ENCODE results near the gene PITPNC1.
"Not testable (repeated sequence)": the region's sequence is repeated elsewhere in the genome, so short reads cannot be mapped to it uniquely, and the experiment has no call there.

PITPNC1 gene

DNA sequence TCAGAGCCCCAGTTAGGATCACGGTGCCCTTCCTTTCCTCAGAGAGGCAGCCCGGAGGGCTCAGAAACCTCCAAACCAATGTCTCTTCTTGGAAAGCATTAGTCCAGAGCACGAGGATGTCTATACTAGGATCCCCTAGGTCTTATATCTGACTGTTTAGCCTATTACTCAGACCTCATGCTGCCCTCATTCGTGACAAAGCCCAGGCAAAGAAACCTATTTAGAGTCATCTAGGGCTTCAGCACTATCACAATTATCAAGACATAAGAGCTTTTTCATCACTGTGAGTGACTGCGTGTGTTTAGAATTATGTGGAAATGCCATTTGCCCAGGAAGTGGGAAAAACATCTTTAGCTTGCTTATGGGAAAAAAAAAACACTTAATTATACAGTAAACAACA is 180.8 kb downstream of the PITPNC1 start:
- FAIRE-seq, result no peak

DNA sequence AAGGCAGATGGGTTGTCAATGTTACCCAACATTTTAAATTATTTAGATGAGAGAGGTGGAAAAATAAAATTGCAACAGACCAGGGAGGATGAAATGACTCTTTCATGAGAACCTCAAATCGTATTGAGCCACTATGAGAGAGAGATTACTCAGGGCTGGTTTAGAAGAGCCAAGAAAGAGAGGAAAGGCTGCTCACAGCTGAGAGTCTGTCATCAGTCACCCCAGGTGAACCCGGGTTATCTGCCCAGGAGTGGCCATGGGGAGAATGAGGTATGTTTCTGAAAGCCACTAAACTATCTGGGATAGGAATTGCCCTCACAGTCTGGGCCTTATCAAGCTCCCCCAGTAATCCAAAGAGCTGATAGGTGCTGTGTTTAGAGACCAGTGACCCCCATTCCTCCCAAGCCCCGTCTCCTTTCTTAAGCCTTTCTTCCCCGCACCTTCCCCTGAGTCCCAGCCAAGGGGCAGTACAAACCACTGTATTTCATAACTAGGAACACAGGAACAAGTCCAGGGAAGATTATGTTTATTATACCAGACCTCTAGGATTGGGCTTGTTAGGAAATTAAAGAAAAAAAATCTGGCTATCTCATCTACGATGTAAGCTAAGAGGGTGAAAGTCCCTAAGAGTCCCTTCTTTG is 181.8 kb downstream of the PITPNC1 start:
- no peak for FAIRE-seq

DNA sequence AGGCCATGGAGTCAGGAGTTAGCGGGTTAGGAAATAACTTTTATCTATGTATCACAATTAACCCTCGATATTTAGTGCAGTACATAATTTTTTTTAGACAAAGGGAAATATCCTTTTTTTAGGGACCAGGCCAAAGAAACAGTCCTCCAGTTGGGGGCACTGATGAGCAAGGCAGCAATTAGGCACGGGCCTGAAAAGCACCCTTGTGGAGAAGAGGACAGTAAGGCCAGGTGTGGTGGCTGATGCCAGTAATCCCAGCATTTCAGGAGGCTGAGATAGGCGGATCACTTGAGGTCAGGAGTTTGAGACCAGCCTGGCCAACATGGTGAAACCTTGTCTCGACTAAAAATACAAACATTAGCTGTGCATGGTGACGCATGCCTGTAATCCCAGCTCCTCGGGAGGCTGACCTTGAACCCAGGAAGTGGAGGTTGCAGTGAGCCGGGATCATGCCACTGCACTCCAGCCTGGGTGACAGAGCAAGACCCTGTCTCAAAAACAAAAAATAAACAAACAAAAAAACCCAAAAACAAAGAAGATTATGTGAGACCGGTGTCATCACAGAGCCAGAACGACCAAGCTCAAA is 182.4 kb downstream of the PITPNC1 start:
- FAIRE-seq, result no peak

DNA sequence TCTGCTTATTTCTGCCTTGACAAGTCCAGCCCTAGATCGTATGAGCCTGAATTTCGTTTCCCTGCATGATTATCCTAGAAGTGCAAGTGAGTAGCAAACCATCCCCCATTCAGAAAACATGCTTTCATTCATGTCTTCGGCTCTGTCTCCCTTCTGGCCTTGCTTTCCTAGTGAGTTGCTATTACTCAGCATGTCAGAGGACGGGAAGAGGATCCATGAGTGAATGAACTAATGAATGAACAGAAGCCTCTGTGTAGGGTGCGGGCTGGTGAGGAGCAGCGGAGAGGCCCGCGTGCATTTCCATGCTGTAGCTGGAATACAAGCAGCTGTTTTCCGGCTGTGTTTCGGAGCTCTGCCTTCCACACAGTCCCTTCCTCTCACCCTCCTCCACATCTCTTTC is 184.9 kb downstream of the PITPNC1 start:
- no peak for FAIRE-seq

DNA sequence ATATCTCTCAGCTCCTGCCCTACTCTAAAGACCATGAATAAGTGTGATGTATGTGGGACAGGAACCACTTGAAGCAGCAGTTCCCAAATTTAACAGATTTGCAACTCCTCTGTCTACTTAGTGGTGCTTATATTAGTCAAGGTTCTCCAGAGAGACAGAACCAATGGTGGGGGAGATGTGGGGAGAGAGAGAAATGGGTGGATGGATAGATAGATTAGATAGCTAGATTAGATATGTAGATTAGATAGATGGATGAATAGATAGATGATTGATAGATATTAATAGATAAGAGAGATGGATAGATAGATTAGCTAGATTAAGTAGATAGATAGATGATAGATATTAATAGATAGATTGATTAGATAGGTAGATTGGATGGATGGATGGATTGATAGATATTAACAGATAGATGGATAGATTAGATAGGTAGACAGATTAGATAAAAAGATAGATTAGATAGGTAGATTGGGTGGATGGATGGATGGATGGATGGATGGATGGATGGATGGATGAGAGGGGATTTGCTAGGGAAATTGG is 186.7 kb downstream of the PITPNC1 start:
- no peak for FAIRE-seq

DNA sequence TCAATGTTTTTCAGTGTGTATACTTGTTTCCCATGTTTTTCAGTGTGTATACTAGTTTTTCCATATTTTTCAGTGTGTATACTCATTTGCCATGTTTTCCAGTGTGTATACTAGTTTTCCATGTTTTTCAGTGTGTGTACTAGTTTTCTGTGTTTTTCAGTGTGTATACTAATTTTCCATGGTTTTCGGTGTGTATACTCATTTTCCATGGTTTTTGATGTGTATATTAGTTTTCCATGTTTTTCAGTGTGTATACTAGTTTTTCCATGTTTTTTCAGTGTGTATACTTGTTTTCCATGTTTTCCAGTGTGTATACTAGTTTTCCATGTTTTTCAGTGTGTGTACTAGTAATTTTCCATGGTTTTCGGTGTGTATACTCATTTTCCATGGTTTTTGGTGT is 188.0 kb downstream of the PITPNC1 start:
- FAIRE-seq, result no peak

DNA sequence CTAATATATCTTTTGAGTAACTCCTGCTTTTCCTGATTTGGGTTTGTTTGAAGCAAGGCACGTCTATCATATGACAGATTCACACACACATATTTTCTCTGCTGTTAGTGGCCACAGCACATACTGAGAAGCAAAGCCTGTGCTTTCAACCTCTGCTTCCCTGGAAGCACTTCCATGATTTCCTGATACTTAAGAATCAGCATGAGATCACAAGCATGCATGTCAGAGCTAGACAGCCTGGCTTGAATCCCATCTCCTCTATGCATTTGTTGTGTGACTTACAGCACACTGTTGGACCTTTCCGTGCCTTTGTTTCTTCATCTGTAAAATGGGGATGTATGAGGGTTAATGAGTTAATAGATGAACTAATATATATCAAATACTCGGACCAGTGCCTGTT is 189.6 kb downstream of the PITPNC1 start:
- no peak for FAIRE-seq

DNA sequence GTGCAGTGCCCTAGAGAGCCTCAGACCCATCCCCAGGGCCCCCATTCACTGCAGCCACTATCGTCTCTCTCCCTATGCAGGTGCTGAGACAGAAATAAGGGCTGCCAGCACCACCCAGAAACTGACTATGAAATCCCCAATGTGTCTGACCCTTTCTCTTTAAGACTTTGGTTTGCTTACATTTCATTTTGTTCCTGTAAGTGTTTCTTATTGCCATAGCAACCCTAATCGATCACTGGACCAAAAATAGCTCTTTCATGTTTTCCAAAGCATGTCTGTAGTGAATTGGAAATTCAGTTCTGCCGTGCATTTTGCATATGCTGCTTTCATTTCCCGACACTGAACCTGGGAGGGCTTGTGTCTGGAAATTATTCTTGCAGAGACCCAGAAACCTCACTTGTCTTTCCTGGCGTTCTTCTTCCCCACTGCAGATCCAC is 192.0 kb downstream of the PITPNC1 start:
- FAIRE-seq, result no peak

DNA sequence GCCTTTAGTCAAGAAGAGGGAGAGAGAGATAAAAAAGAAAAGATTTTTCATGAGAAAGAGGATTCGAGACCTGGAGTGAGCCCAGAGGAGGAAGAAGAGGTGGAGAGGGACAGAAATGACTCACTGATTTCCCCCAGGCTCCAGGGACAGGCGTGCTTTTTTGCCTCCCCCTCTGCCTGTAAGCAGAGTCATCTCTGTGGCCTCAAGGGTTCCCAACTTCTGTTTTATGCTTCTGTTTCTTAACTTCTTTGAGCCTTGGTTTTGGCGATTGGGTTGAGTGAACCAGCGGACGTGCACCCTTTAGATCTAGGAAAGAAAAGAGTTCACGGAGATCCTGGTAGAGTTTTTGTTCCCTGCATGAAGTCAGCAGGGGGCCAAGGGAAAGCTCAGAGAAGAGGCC is 192.8 kb downstream of the PITPNC1 start:
- FAIRE-seq, result no peak

DNA sequence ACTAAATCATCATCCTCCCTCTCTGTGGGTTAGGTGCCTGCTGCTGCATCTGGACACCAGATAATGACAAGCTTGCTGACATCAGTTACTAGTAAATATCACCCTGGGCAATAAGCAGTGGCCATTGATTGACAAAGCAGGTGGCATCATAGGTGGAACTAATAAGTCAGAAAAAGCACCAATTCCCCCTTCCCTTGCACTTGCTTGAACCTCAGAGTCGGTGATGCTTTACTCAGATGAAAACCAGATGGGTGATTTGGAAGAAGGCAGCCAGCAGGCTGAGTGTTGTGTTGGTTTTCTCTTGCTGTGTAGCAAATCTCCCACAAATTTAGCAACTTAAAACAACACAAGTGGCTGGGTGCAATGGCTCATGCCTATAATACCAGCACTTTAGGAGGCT is 193.7 kb downstream of the PITPNC1 start:
- FAIRE-seq, result no peak

DNA sequence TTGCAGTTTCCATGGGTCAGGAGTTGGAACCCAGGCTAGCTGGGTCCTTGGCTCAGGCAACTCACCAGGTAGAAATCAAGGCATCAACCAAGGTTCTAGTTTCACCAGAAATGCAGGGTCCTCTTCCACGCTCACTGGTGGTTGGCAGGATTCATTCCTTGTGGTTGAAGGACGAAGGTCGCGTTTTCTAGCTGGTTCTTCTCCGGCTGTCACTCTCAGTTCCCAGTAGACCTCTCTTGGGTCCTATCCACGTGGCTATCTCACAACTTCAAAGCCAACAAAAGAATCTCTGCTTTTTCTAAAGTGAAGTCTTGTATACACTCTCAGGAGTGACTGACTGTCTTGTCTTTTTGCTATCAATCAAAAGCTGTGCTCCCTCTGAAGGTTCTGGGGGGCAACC is 194.4 kb downstream of the PITPNC1 start:
- FAIRE-seq, result no peak

DNA sequence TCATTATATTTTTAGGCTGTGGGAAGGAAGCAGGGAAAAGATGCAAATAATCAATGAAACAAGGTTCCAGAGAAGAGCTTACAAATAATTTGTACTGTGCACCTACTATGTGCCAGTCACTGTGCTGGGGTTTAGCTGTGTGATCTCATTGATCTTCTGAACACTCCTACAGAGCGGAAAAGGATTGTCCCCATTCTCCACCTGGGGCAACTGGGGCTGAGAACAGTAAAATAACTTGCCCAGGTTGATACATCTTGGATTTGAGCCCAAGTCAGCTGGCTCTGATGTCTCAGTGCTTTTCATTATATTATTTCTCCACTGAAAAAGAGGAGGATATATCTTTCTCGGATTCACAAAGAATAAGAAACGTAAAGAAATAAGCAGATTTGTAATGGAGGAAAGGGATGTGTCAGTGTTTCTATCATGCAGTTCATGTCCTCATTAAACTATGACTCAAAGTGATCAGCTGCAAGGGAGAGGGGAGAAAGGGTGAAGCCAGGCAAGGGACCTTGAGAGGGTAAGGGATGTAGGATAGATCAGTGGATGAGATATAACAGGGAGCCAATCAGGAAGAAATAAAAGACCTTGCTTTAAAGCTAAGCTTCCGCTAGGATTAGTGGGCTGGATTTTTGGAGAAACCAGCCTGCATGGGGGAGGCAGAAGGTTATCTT is 197.0 kb downstream of the PITPNC1 start:
- no peak for FAIRE-seq

DNA sequence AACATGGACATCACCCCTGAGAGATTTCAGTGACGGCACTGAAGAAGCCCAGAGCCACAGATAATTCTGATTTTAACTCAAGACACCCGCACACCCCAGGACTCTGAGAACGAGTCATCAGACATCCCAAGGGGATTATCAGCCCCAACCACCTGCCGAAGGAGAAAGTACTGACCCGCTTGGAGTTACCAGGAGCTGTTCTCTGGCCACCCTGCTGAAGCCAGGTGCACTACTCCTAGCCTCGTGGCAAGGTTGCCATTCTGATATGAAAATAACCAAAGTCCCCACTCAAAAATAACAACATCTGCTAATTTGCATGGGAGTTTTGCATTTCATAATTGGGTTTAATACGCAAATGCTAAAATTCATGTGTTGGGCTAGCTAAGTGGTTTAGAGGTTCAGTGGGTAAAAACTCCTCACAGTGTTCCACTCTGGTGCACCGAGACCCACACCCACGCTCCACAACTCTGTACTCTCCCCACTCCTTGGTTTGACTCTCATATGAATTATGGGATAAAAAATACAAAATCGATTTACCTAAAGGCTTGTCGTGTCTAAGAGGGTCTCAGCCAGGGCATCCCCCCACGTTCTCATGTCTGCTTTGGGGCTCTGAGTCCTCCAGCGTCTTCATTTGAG is 197.7 kb downstream of the PITPNC1 start:
- no peak for FAIRE-seq

DNA sequence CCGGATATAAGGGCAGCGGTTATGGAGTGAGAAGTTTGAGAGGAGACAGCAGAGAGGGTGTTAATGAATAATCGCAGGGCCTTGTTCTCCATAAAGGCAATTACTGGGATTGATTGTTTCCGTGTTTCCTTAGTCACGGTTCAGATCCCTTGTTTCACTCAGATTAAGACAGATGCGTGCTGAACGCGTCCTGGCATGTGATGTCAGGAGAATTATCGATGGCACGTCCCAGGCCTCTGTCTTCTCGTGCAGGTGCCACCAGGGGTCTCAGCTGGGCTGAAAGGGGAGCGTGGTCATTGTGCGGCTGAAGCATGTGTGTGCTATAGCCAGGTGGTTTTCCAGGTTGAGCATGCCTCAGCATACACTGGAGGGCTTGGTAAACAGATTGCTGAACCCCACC is 198.2 kb downstream of the PITPNC1 start:
- FAIRE-seq, result no peak

DNA sequence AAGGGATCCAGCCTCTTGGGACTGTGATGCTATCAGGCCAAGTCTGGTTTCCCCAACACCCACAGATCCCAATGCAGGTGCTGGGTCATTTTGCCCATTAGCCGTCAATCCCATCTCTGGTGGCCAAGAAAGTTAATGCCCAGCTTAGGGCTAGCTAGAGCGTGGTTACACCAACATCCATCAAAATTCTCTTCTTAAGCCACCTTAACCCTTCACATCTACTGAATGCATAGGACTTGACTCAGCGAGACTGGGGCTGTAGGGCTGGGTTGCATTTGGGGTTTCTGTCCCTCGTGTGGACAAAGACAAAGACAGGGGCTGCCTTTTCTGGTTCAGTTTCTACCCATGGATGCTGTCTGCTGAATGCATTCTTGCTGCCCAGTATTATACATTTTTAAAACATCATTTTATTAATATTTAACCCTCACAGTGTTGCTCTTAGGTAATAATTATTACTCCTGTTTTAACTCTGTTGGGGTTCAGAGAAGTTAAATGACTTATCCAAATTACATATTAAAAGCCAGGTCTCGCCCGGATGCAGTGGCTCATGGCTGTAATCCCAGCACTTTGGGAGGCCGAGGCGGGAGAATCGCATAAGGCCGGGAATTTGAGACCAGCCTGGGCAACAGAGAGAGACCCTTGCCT is 199.5 kb downstream of the PITPNC1 start:
- FAIRE-seq, result no peak

DNA sequence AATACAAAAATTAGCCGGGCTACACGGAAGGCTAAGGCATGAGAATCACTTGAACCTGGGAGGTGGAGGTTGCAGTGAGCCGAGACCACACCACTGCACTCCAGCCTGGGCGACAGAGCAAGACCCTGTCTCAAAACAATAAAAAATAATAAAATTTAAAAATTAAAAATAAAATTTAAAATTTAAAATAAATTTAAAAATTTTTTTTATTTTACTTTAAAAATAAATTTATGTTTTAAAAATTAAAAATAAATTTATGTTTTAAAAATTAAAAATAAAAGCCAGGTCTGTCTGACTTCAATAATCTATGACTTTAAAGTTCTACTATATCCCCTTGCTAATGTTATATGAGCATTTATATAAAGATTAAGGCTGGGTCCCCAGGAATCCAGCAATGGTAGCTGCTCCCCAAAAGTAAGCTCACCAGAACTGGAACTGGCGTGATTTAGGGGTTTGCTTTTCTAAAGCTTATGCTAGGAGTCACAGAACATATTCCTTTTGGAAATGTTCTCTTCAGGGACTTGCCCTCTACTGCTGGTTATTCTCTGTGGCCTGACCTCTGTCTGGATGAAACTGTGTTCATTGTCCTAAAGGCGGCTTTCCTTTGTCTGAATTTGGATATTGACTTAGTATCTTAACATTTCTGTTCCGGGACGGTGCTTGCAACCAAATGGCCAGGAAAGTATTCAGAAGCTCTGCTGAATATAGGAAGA is 200.5 kb downstream of the PITPNC1 start:
- FAIRE-seq, result no peak

DNA sequence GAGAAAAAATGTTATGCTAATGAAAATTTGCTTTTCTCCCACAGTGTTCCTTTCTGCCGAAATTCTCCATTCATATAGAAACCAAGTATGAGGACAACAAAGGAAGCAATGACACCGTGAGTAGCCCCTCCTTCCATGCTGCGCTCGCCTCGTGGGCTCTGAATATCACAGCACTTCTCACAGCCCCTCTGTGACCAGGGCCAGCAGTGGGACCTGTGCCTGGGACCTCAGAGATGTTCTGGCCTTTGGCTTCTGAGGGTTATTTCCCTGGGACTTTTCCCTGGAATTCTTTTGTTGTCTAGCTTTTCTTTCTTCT is 201.0 kb downstream of the PITPNC1 start:
- no peak for FAIRE-seq

DNA sequence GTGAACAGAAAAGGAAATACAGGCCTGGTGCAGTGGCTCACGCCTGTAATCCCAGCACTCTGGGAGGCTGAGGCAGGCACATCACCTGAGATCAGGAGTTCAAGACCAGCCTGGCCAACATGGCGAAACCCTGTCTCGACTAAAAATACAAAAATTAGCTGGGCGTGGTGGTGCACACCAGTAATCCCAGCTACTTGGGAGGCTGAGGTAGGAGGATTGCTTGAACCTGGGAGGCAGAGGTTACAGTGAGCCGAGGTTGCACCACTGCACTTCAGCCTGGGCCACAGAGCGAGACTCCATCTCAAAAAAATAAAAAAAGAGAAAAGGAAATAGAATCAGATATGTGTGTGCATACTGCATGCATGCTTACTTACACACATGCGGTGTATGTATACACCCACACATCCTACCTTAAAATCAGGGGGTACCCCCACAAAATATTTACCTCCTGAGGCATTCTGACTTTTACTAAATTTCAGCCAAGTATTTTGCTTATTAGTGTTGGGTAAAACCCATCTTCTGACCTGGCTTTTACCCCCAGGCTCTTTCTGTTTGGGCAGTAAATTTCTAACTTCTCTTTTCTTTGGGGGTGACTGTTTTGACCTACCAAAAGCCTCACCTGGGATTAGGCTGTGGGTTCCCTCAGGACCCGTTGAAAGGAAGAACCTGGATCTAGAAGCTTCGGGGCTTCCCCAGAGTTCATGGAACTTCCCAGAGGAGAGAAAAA is 201.8 kb downstream of the PITPNC1 start:
- not testable (repeated sequence) for FAIRE-seq

DNA sequence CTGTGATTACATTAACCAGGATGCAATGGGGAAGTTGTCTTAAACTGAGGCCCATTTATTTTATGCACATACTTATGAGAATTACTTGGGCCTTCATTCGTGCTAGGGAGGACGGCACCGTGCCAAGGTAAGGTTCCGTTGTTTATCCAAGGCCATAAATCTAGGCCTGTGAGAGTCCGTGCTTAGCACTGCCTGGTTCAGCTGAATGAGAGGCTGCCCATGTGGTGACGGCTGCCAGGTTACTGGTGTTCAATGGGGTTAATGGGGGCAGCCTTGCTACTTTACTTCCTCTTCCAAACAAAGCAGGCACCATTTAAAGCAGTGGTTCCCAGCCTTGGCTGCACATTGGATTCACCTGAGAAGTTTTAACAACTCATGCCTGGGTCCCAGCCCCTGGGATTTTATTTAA is 205.6 kb downstream of the PITPNC1 start:
- no peak for FAIRE-seq

DNA sequence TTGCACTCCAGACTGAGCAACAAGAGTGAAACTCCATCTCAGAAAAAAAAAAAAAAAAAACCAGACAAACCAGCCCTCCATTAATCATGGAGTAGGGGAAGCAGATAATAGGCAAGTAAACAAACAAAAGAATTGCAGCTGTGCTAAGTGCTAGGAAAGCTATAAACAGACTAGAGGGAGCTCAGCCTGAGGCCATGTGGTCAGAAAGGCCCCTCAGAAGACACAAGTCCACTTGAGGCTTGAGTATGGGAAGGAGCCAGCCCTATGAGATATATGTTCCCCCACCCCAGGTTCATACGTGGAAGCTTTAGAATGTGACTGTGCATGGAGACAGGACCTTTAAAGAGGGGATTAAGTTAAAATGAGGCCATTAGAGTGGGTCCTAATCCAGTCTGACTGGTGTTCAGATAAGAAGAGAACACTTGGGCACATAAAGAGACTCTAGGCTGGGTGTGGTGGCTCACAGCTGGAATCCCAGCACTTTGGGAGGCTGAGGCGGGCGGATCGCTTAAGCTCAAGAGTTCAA is 208.1 kb downstream of the PITPNC1 start:
- no peak for FAIRE-seq

DNA sequence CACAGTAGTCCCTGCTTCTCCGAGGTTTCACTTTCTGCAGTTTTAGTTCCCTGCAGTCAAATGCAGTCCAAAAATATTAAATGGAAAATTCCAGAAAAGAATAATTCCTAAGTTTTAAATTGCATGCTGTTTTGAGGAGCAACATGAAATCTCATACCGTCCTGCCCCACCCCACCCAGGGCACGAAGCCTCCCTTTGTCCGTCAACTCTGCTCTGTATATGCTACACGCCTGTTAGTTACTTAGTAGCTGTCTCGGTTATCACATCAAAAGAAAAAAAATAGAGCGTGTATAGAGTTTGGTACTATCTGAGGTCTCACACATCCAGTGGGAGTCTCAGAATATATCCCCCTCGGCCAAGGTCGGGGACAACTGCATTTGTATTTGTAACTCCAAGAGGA is 211.2 kb downstream of the PITPNC1 start:
- FAIRE-seq, result no peak

All from endometrium (tissue), 2 donors.